HEK293 (cell line): ENCODE measurements around the gene TRIM40.

Experiments used
- CTCF ChIA-PET: fragments of 350-600 bp; formaldehyde crosslinking; extraction: SDS; loops from one replicate; lab custom pipeline; 2021; ENCODE audit warnings: antibody characterized with exemption; lab: Yijun Ruan, JAX
- POLR2A ChIA-PET: fragments of 300-600 bp; formaldehyde crosslinking; extraction: SDS; loops from one replicate; lab custom pipeline; 2020; ENCODE audit warnings: antibody characterized with exemption, inconsistent platforms; lab: Yijun Ruan, JAX
- H3K27ac ChIP-seq: fragments of 200-500 bp; sonication (Bioruptor generic); 2 replicates; pipeline ENCODE4 v1.5.1; 2014; ENCODE audit warnings: low read depth, low read length, control low read depth, inconsistent platforms; ENCODE audit errors: extremely low read depth
- H3K36me3 ChIP-seq, 2 experiments: fragments of 200-500 bp in 1 of 2; sonication (Bioruptor generic) in 1 of 2; 1 replicate in 1 of 2; 2 replicates in 1 of 2; pipeline ENCODE4 v1.5.1; 2014 to 2017; ENCODE audit warnings: inconsistent platforms in 2 of 2, low read length in 2 of 2; ENCODE audit not compliant: control insufficient read depth in 2 of 2, insufficient read depth in 1 of 2
- H3K4me1 ChIP-seq: fragments of 200-500 bp; sonication (Bioruptor generic); 2 replicates; pipeline ENCODE4 v1.5.1; 2014; ENCODE audit warnings: mild to moderate bottlenecking, low read length, inconsistent platforms; ENCODE audit not compliant: control insufficient read depth, insufficient read depth
- H3K4me3 ChIP-seq: 2 replicates; pipeline ENCODE4 v1.5.1; 2011; ENCODE audit warnings: low read depth, mild to moderate bottlenecking, control low read depth, low read length, moderate library complexity
- H3K9me3 ChIP-seq: fragments of 200-500 bp; sonication (Bioruptor generic); 2 replicates; pipeline ENCODE4 v1.5.1; 2014; ENCODE audit warnings: low read depth, low read length, inconsistent platforms; ENCODE audit not compliant: control insufficient read depth, insufficient read depth
- BCL11A ChIP-seq: fragments of 450-650 bp; formaldehyde crosslinking; IDR thresholded peaks from 2 replicates; pipeline ENCODE4 v1.5.1; 2016; ENCODE audit warnings: low read depth, missing biosample characterization, missing genetic modification characterization
- GLIS1 ChIP-seq: fragments of 450-650 bp; formaldehyde crosslinking; IDR thresholded peaks from 2 replicates; pipeline ENCODE4 v1.5.1; 2016; ENCODE audit warnings: missing biosample characterization, missing genetic modification characterization
- GLIS2 ChIP-seq: fragments of 450-650 bp; formaldehyde crosslinking; IDR thresholded peaks from 2 replicates; pipeline ENCODE4 v1.5.1; 2016; ENCODE audit warnings: missing biosample characterization, missing genetic modification characterization
- KLF1 ChIP-seq: fragments of 450-650 bp; formaldehyde crosslinking; IDR thresholded peaks from 2 replicates; pipeline ENCODE4 v1.5.1; 2016; ENCODE audit warnings: missing biosample characterization, missing genetic modification characterization
- REPIN1 ChIP-seq: fragments of 450-650 bp; formaldehyde crosslinking; IDR thresholded peaks from 2 replicates; pipeline ENCODE4 v1.5.1; 2017; ENCODE audit warnings: missing biosample characterization, missing genetic modification characterization, low read depth
- SP3 ChIP-seq: fragments of 450-650 bp; formaldehyde crosslinking; IDR thresholded peaks from 2 replicates; pipeline ENCODE4 v1.5.1; 2016; ENCODE audit warnings: missing biosample characterization, missing genetic modification characterization
- WT1 ChIP-seq: fragments of 450-650 bp; formaldehyde crosslinking; IDR thresholded peaks from 2 replicates; pipeline ENCODE4 v1.5.1; 2016; ENCODE audit warnings: missing biosample characterization, missing genetic modification characterization
- YY1 ChIP-seq: fragments of 450-650 bp; formaldehyde crosslinking; IDR thresholded peaks from 2 replicates; pipeline ENCODE4 v1.5.1; 2018; ENCODE audit warnings: missing biosample characterization, missing genetic modification characterization
- ZBTB17 ChIP-seq: fragments of 450-650 bp; formaldehyde crosslinking; IDR thresholded peaks from 2 replicates; pipeline ENCODE4 v1.5.1; 2016; ENCODE audit warnings: missing biosample characterization, missing genetic modification characterization
- ZBTB21 ChIP-seq: fragments of 450-650 bp; formaldehyde crosslinking; IDR thresholded peaks from 2 replicates; pipeline ENCODE4 v1.5.1; 2017; ENCODE audit warnings: missing biosample characterization, missing genetic modification characterization
- ZFP3 ChIP-seq: fragments of 450-650 bp; formaldehyde crosslinking; IDR thresholded peaks from 2 replicates; pipeline ENCODE4 v1.5.1; 2016; ENCODE audit warnings: low read depth, missing biosample characterization, missing genetic modification characterization
- ZNF266 ChIP-seq: fragments of 450-650 bp; formaldehyde crosslinking; IDR thresholded peaks from 2 replicates; pipeline ENCODE4 v1.5.1; 2016; ENCODE audit warnings: missing biosample characterization, missing genetic modification characterization, low read depth
- ZNF292 ChIP-seq: fragments of 450-650 bp; formaldehyde crosslinking; IDR thresholded peaks from 2 replicates; pipeline ENCODE4 v1.5.1; 2016; ENCODE audit warnings: low read depth, missing biosample characterization, missing genetic modification characterization, borderline replicate concordance
- ZNF324 ChIP-seq: fragments of 450-650 bp; formaldehyde crosslinking; IDR thresholded peaks from 2 replicates; pipeline ENCODE4 v1.5.1; 2016; ENCODE audit warnings: missing biosample characterization, missing genetic modification characterization
- ZNF341 ChIP-seq: fragments of 450-650 bp; formaldehyde crosslinking; IDR thresholded peaks from 2 replicates; pipeline ENCODE4; 2016; ENCODE audit warnings: low read depth, missing biosample characterization, missing genetic modification characterization
- ZNF433 ChIP-seq: fragments of 450-650 bp; formaldehyde crosslinking; IDR thresholded peaks from 2 replicates; pipeline ENCODE4 v1.5.1; 2016; ENCODE audit warnings: missing biosample characterization, missing genetic modification characterization, low read depth
- ZNF473 ChIP-seq: fragments of 450-650 bp; formaldehyde crosslinking; IDR thresholded peaks from 2 replicates; pipeline ENCODE4 v1.5.1; 2017; ENCODE audit warnings: missing biosample characterization, missing genetic modification characterization
- ZNF660 ChIP-seq: fragments of 450-650 bp; IDR thresholded peaks from 2 replicates; pipeline ENCODE4 v1.5.1; 2018; ENCODE audit warnings: missing biosample characterization, mild to moderate bottlenecking, missing genetic modification characterization
- ZNF664 ChIP-seq: fragments of 450-650 bp; formaldehyde crosslinking; IDR thresholded peaks from 2 replicates; pipeline ENCODE4 v1.5.1; 2016; ENCODE audit warnings: missing biosample characterization, missing genetic modification characterization
- ZNF768 ChIP-seq: fragments of 450-650 bp; formaldehyde crosslinking; IDR thresholded peaks from 2 replicates; pipeline ENCODE4 v1.5.1; 2018; ENCODE audit warnings: missing biosample characterization, mild to moderate bottlenecking, missing genetic modification characterization
- ZNF785 ChIP-seq: fragments of 450-650 bp; formaldehyde crosslinking; IDR thresholded peaks from 2 replicates; pipeline ENCODE4 v1.5.1; 2016; ENCODE audit warnings: missing biosample characterization, missing genetic modification characterization
- ZNF791 ChIP-seq: fragments of 450-650 bp; formaldehyde crosslinking; IDR thresholded peaks from 2 replicates; pipeline ENCODE4 v1.5.1; 2016; ENCODE audit warnings: missing biosample characterization, missing genetic modification characterization
- ZSCAN16 ChIP-seq: fragments of 450-650 bp; formaldehyde crosslinking; IDR thresholded peaks from 2 replicates; pipeline ENCODE4 v1.5.1; 2016; ENCODE audit warnings: missing biosample characterization, missing genetic modification characterization
- ZSCAN30 ChIP-seq: fragments of 450-650 bp; IDR thresholded peaks from 2 replicates; pipeline ENCODE4 v1.5.1; 2018; ENCODE audit warnings: missing biosample characterization, mild to moderate bottlenecking, missing genetic modification characterization, moderate library complexity
- TF ChIP-seq, protein P1 (sequence below): fragments of 450-650 bp; formaldehyde crosslinking; IDR thresholded peaks from 2 replicates; pipeline ENCODE4 v1.5.1; 2016; ENCODE audit warnings: missing biosample characterization, missing genetic modification characterization, borderline replicate concordance
- TF ChIP-seq, protein P2 (sequence below): fragments of 450-650 bp; formaldehyde crosslinking; IDR thresholded peaks from 2 replicates; pipeline ENCODE4 v1.5.0; 2017; ENCODE audit warnings: missing biosample characterization, missing genetic modification characterization, borderline replicate concordance

Gene TRIM40

DNA sequence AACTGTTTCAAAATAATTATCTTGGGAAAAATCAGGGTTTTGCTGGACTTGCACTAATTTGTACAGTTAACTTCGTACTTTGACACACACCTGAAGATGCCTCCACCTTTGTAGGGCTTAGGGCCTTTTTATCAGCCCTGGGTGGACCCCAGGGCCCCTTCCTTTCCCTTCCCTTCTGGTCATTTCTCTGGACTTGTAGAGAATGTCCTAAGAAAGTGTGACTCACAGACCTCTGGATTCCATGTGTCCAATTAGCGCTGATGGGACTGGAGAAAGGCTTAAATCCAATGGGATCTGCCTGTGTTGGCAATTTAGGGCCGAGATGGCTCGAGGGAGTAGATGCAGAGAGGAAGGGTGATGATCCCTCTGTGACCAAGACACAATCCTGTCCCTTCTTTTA is 36.7 kb downstream of the TRIM40 start:
- no peaks in the 10 kb centered on the region for H3K4me1 ChIP-seq
- H3K4me3 ChIP-seq = no peak overlapping the region
- POLR2A ChIA-PET = no interaction called here
- H3K9me3 ChIP-seq = no peaks in the 10 kb centered on the region
- no peak overlapping the region for H3K27ac ChIP-seq
- H3K36me3 ChIP-seq = no peaks in the 10 kb centered on the region
- TF ChIP-seq ZNF664 (no peak), SP3 (tag by site-specific recombination) (no peak), REPIN1 (tag by site-specific recombination) (no peak), ZNF791 (tag by site-specific recombination) (no peak), GLIS2 (tag by site-specific recombination) (no peak), ZNF768 (tag by site-specific recombination) (no peak), ZNF473 (tag by site-specific recombination) (no peak), WT1 (no peak), ZNF341 (tag by site-specific recombination) (no peak)
- TF ChIP-seq, all 188 proteins: peak for 0
- CTCF ChIA-PET = interaction anchor here (2.5 kb wide), 1 partner anchor 41 kb away, joined by 21 read pairs; no protein-coding TSS in a partner anchor

DNA sequence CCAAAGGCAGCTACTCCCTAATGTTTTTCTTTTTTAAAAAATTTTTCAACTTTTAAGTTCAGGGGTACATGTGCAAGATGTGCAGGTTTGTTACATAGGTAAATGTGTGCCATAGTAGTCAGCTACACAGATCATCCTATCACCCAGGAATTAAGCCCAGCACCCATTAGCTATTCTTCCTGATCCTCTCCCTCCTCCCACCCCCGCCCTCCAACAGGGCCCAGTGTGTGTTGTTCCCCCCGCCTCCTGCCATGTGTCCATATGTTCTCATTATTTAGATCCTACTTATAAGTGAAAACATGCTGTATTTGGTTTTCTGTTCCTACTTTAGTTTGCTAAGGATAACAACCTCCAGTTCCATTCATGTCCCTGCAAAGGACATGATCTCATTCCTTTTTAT is 39.8 kb downstream of the TRIM40 start:
- TF ChIP-seq ZSCAN16 (tag by site-specific recombination) = no peak
- no peak for TF ChIP-seq ZBTB21 (tag by site-specific recombination)
- TF ChIP-seq, protein P1, sequence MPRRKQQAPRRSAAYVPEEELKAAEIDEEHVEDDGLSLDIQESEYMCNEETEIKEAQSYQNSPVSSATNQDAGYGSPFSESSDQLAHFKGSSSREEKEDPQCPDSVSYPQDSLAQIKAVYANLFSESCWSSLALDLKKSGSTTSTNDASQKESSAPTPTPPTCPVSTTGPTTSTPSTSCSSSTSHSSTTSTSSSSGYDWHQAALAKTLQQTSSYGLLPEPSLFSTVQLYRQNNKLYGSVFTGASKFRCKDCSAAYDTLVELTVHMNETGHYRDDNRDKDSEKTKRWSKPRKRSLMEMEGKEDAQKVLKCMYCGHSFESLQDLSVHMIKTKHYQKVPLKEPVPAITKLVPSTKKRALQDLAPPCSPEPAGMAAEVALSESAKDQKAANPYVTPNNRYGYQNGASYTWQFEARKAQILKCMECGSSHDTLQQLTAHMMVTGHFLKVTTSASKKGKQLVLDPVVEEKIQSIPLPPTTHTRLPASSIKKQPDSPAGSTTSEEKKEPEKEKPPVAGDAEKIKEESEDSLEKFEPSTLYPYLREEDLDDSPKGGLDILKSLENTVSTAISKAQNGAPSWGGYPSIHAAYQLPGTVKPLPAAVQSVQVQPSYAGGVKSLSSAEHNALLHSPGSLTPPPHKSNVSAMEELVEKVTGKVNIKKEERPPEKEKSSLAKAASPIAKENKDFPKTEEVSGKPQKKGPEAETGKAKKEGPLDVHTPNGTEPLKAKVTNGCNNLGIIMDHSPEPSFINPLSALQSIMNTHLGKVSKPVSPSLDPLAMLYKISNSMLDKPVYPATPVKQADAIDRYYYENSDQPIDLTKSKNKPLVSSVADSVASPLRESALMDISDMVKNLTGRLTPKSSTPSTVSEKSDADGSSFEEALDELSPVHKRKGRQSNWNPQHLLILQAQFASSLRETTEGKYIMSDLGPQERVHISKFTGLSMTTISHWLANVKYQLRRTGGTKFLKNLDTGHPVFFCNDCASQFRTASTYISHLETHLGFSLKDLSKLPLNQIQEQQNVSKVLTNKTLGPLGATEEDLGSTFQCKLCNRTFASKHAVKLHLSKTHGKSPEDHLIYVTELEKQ (tag by site-specific recombination) = no peak
- no peak for TF ChIP-seq YY1 (tag by site-specific recombination)
- POLR2A ChIA-PET = interaction anchor here (0.9 kb wide), 1 partner anchor 74 kb away, joined by 3 read pairs; no protein-coding TSS in a partner anchor
- H3K36me3 ChIP-seq = no peaks in the 10 kb centered on the region
- H3K9me3 ChIP-seq = no peaks in the 10 kb centered on the region
- H3K4me3 ChIP-seq = no peak overlapping the region
- CTCF ChIA-PET = interaction anchor here (0.6 to 2.2 kb wide), 7 partner anchors 44 to 327 kb away, joined by 3 to 12 read pairs (median 3); no protein-coding TSS in a partner anchor
- H3K4me1 ChIP-seq = no peaks in the 10 kb centered on the region
- H3K27ac ChIP-seq = no peak overlapping the region

DNA sequence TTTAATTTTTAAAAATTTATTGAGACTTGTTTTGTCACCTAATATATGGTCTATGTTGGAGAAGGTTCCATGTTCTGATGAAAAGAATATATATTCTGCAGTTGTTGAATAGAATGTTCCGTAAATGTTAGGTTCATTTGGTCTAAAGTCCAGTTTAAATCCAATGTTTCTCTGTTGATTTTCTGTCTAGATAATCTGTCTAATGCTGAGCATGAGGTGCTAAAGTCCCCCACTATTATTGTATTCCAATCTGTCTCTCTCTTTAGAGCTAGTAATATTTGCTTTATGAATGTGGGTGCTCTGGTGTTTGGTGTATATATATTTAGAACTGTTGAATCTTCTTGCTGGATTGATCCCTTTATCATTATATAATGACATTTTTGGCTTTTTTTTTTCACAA is 42.9 kb downstream of the TRIM40 start:
- POLR2A ChIA-PET = no interaction called here
- CTCF ChIA-PET = interaction anchor here (0.7 to 1.7 kb wide), 4 partner anchors 8 to 1215 kb away, joined by 3 to 5 read pairs (median 4); no protein-coding TSS in a partner anchor
- TF ChIP-seq ZNF785 (tag by site-specific recombination) = no peak
- TF ChIP-seq BCL11A (tag by site-specific recombination) = no peak
- no peak for TF ChIP-seq ZSCAN30 (tag by site-specific recombination)
- no peak for TF ChIP-seq ZNF266 (tag by site-specific recombination)
- TF ChIP-seq KLF1 = no peak
- no peak for TF ChIP-seq ZFP3 (tag by site-specific recombination)
- TF ChIP-seq, protein P2, sequence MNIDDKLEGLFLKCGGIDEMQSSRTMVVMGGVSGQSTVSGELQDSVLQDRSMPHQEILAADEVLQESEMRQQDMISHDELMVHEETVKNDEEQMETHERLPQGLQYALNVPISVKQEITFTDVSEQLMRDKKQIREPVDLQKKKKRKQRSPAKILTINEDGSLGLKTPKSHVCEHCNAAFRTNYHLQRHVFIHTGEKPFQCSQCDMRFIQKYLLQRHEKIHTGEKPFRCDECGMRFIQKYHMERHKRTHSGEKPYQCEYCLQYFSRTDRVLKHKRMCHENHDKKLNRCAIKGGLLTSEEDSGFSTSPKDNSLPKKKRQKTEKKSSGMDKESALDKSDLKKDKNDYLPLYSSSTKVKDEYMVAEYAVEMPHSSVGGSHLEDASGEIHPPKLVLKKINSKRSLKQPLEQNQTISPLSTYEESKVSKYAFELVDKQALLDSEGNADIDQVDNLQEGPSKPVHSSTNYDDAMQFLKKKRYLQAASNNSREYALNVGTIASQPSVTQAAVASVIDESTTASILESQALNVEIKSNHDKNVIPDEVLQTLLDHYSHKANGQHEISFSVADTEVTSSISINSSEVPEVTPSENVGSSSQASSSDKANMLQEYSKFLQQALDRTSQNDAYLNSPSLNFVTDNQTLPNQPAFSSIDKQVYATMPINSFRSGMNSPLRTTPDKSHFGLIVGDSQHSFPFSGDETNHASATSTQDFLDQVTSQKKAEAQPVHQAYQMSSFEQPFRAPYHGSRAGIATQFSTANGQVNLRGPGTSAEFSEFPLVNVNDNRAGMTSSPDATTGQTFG (tag by site-specific recombination) = no peak
- TF ChIP-seq ZNF324 (tag by site-specific recombination) = no peak
- no peak for TF ChIP-seq ZNF660 (tag by site-specific recombination)
- no peak for TF ChIP-seq ZBTB17 (tag by site-specific recombination)
- no peak for TF ChIP-seq ZNF433 (tag by site-specific recombination)
- no peak for TF ChIP-seq ZNF292 (tag by site-specific recombination)
- TF ChIP-seq GLIS1 = no peak

More for the DNA sequence above, 42.9 kb downstream of the TRIM40 start:
- Histone ChIP-seq H3K27ac (no peak overlapping the region), H3K4me1 (no peaks in the 10 kb centered on the region), H3K4me3 (no peak overlapping the region), H3K9me3 (no peaks in the 10 kb centered on the region), H3K36me3 (no peaks in the 10 kb centered on the region)
